HepG2 (cell line): ENCODE results near the gene PROCR. TPM values are rescaled to one million over a fixed set of nuclear protein-coding genes. Genes with fewer than 3 reads are reported as not detected.

Experiments used
- ATM ChIP-seq: fragments of 450-650 bp; IDR thresholded peaks from 2 replicates; pipeline ENCODE4 v1.7.1; 2017; ENCODE audit warnings: mild to moderate bottlenecking, borderline replicate concordance
- CENPT ChIP-seq: sonication (generic); formaldehyde crosslinking; IDR thresholded peaks from 2 replicates; pipeline ENCODE4 v1.8.0; 2022; ENCODE audit warnings: low read depth, mild to moderate bottlenecking, moderate library complexity, missing genetic modification reagents
- CTCF ChIP-seq: sonication (generic); formaldehyde crosslinking; IDR thresholded peaks from 2 replicates; pipeline ENCODE4 v1.5.0; 2020; ENCODE audit warnings: mild to moderate bottlenecking, missing genetic modification reagents, moderate library complexity
- DR1 ChIP-seq: sonication (generic); formaldehyde crosslinking; IDR thresholded peaks from 2 replicates; pipeline ENCODE4 v1.8.0; 2021; ENCODE audit warnings: mild to moderate bottlenecking, missing genetic modification reagents, inconsistent platforms
- KAT8 ChIP-seq: IDR thresholded peaks from 2 replicates; pipeline ENCODE4 v1.6.1; 2016; ENCODE audit warnings: missing genetic modification reagents, missing compliant biosample characterization
- MXD4 ChIP-seq: IDR thresholded peaks from 2 replicates; pipeline ENCODE4 v1.6.1; 2016; ENCODE audit warnings: mild to moderate bottlenecking, missing biosample characterization, missing genetic modification reagents
- PHF20 ChIP-seq: sonication (generic); formaldehyde crosslinking; IDR thresholded peaks from 2 replicates; pipeline ENCODE4 v1.5.0; 2020; ENCODE audit warnings: mild to moderate bottlenecking, missing genetic modification reagents
- POGZ ChIP-seq: sonication (generic); formaldehyde crosslinking; IDR thresholded peaks from 2 replicates; pipeline ENCODE4 v1.4.0; 2020; ENCODE audit warnings: mild to moderate bottlenecking, missing genetic modification reagents
- RAD21 ChIP-seq: fragments of 450-650 bp; formaldehyde crosslinking; IDR thresholded peaks from 2 replicates; pipeline ENCODE4 v1.5.0; 2020; ENCODE audit warnings: mild to moderate bottlenecking
- TEAD3 ChIP-seq: optimal IDR thresholded peaks from 2 replicates; pipeline ENCODE3; 2016; ENCODE audit warnings: borderline replicate concordance
- THAP8 ChIP-seq: sonication (generic); formaldehyde crosslinking; IDR thresholded peaks from 2 replicates; pipeline ENCODE4 v1.5.1; 2020; ENCODE audit warnings: missing genetic modification reagents, mild to moderate bottlenecking, borderline replicate concordance
- THRA ChIP-seq: sonication (generic); formaldehyde crosslinking; IDR thresholded peaks from 2 replicates; pipeline ENCODE4 v1.4.0; 2020; ENCODE audit warnings: missing genetic modification reagents, borderline replicate concordance
- YY1 ChIP-seq: IDR thresholded peaks from 2 replicates; pipeline ENCODE4 v1.6.1; 2011; ENCODE audit warnings: low read length, low read depth, moderate library complexity, mild to moderate bottlenecking; ENCODE audit not compliant: insufficient read depth, insufficient replicate concordance
- ZFP36L1 ChIP-seq: sonication (generic); formaldehyde crosslinking; IDR thresholded peaks from 2 replicates; pipeline ENCODE4 v1.8.0; 2022; ENCODE audit warnings: mild to moderate bottlenecking, missing genetic modification reagents, moderate library complexity
- ZFP37 ChIP-seq: sonication (generic); formaldehyde crosslinking; IDR thresholded peaks from 2 replicates; pipeline ENCODE4 v1.4.0; 2020; ENCODE audit warnings: missing genetic modification reagents, borderline replicate concordance
- ZFP90 ChIP-seq: sonication (generic); formaldehyde crosslinking; IDR thresholded peaks from 2 replicates; pipeline ENCODE4 v1.8.0; 2022; ENCODE audit warnings: missing genetic modification reagents, mild to moderate bottlenecking, inconsistent platforms, borderline replicate concordance
- ZNF12 ChIP-seq: sonication (generic); formaldehyde crosslinking; IDR thresholded peaks from 2 replicates; pipeline ENCODE4 v1.5.0; 2020; ENCODE audit warnings: missing genetic modification reagents
- ZNF138 ChIP-seq: sonication (generic); formaldehyde crosslinking; IDR thresholded peaks from 2 replicates; pipeline ENCODE4 v1.5.0; 2020; ENCODE audit warnings: mild to moderate bottlenecking, low read depth, missing genetic modification reagents
- ZNF205 ChIP-seq: IDR thresholded peaks from 2 replicates; pipeline ENCODE4 v1.6.1; 2018; ENCODE audit warnings: missing biosample characterization, missing genetic modification reagents
- ZNF562 ChIP-seq: sonication (generic); formaldehyde crosslinking; IDR thresholded peaks from 2 replicates; pipeline ENCODE4 v1.8.0; 2022; ENCODE audit warnings: missing genetic modification reagents, borderline replicate concordance
- ZNF576 ChIP-seq: sonication (generic); formaldehyde crosslinking; IDR thresholded peaks from 2 replicates; pipeline ENCODE4 v1.4.0; 2020; ENCODE audit warnings: mild to moderate bottlenecking, missing genetic modification reagents
- ZNF589 ChIP-seq: sonication (generic); formaldehyde crosslinking; conservative IDR thresholded peaks from 2 replicates; pipeline ENCODE4 v1.8.0; 2022; ENCODE audit warnings: mild to moderate bottlenecking, moderate library complexity, missing genetic modification reagents
- ZNF841 ChIP-seq: sonication (generic); formaldehyde crosslinking; IDR thresholded peaks from 2 replicates; pipeline ENCODE4 v1.8.1; 2023; ENCODE audit warnings: missing genetic modification reagents, borderline replicate concordance
- ZSCAN21 ChIP-seq: sonication (generic); formaldehyde crosslinking; IDR thresholded peaks from 2 replicates; pipeline ENCODE4 v1.8.0; 2022; ENCODE audit warnings: mild to moderate bottlenecking, missing genetic modification reagents, moderate library complexity, borderline replicate concordance
- ZSCAN29 ChIP-seq: sonication (generic); formaldehyde crosslinking; conservative IDR thresholded peaks from 2 replicates; pipeline ENCODE4 v1.4.0; 2020; ENCODE audit warnings: mild to moderate bottlenecking, missing genetic modification reagents
- polyA plus RNA-seq, 8 experiments: library from polyadenylated mRNA; depleted of rRNA in 3 of 8; stranded (reverse) in 7 of 8; unstranded in 1 of 8; fragments of >200 nt; fragmentation: Illumina TruSeq in 4 of 8; extraction: Trizol in 4 of 8; gene quantifications; 2 replicates each; pipeline versions ENCODE4 v1.2.1 to v1.2.3, GENCODE V29; 2011 to 2016; ENCODE audit warnings: low read depth in 4 of 8, missing spikeins in 1 of 8, mixed read lengths in 1 of 8; ENCODE audit not compliant: insufficient read depth in 1 of 8
- total RNA-seq, 5 experiments: library from RNA; depleted of rRNA; stranded (reverse); fragments of >200 nt; fragmentation: Illumina TruSeq; extraction: Trizol; gene quantifications; 2 replicates each; pipeline ENCODE4 v1.2.3, GENCODE V29; 2016; ENCODE audit warnings: low read depth in 1 of 5

The PROCR gene
- total and polyA plus RNA-seq, 2 of the 13 experiments (the other 11 are each of a cell fraction or from before 2014, with no cell fraction given): 1.4 to 1.7 TPM

GRCh38 chr20:35146920-35147574 lies 24.8 kb upstream of the PROCR start, which contains the start of gene EDEM2 (continued):
- TF ChIP-seq ZNF562 (CRISPR knock-in tag): no peak
- TF ChIP-seq CTCF: peak; percentile 81
- no peak for TF ChIP-seq ATM
- peak; percentile 85 for TF ChIP-seq ZNF576
- TF ChIP-seq ZNF12 (CRISPR knock-in tag): peak; percentile 62
- TF ChIP-seq ZSCAN29 (CRISPR knock-in tag): peak; percentile 93
- TF ChIP-seq CENPT (CRISPR knock-in tag): peak; percentile 31; the same call in 1 of the 2 replicates
- TF ChIP-seq ZNF589: peak; percentile 89; the same call in 1 of the 2 replicates
- peak; percentile 66 for TF ChIP-seq ZSCAN21
- peak; percentile 77; the same call in 1 of the 2 replicates for TF ChIP-seq DR1 (CRISPR knock-in tag)
- TF ChIP-seq POGZ: peak; percentile 77
- peak; percentile 77 for TF ChIP-seq YY1
- peak; percentile 98 for TF ChIP-seq KAT8 (CRISPR knock-in tag)
- TF ChIP-seq ZFP37 (CRISPR knock-in tag): 0 out of 2 replicates have a peak, but pooled peaks have one; percentile 77
- TF ChIP-seq ZFP36L1 (CRISPR knock-in tag): peak; percentile 79; the same call in 1 of the 2 replicates
- 0 out of 2 replicates have a peak, but pooled peaks have one; percentile 61 for TF ChIP-seq ZNF205 (CRISPR knock-in tag)
- TF ChIP-seq THRA: peak; percentile 63; the same call in 1 of the 2 replicates
- TF ChIP-seq ZNF841 (CRISPR knock-in tag): peak; percentile 92; the same call in 1 of the 2 replicates
- TF ChIP-seq THAP8: 0 out of 2 replicates have a peak, but pooled peaks have one; percentile 23
- peak; percentile 61; the same call in 1 of the 2 replicates for TF ChIP-seq RAD21 (CRISPR knock-in tag)
- TF ChIP-seq ZNF138 (CRISPR knock-in tag): peak; percentile 67; the same call in 1 of the 2 replicates
- peak; percentile 87 for TF ChIP-seq MXD4 (CRISPR knock-in tag)
- peak; percentile 57 for TF ChIP-seq TEAD3
- TF ChIP-seq PHF20 (CRISPR knock-in tag): peak; percentile 95
- peak; percentile 96 for TF ChIP-seq ZFP90 (CRISPR knock-in tag)
